NCI-H1436 treated with DMSO at 0.1 percent for 48 hours (cell line): ENCODE measurements around the gene ACAD9.
"Not testable (repeated sequence)": the region's sequence is repeated elsewhere in the genome, so short reads cannot be mapped to it uniquely, and the experiment has no call there.

Experiments
- DNase-seq: peaks from one replicate; lab custom pipeline; 2025; lab: John Stamatoyannopoulos, UW

ACAD9 gene

GRCh38 chr3:128895843-128896697 lies 16.6 kb downstream of the ACAD9 start:
- DNase-seq = no peak

GRCh38 chr3:128902426-128902825 lies 23.0 kb downstream of the ACAD9 start:
- no peak for DNase-seq

GRCh38 chr3:128903501-128903900 lies 24.1 kb downstream of the ACAD9 start:
- no peak for DNase-seq

DNA sequence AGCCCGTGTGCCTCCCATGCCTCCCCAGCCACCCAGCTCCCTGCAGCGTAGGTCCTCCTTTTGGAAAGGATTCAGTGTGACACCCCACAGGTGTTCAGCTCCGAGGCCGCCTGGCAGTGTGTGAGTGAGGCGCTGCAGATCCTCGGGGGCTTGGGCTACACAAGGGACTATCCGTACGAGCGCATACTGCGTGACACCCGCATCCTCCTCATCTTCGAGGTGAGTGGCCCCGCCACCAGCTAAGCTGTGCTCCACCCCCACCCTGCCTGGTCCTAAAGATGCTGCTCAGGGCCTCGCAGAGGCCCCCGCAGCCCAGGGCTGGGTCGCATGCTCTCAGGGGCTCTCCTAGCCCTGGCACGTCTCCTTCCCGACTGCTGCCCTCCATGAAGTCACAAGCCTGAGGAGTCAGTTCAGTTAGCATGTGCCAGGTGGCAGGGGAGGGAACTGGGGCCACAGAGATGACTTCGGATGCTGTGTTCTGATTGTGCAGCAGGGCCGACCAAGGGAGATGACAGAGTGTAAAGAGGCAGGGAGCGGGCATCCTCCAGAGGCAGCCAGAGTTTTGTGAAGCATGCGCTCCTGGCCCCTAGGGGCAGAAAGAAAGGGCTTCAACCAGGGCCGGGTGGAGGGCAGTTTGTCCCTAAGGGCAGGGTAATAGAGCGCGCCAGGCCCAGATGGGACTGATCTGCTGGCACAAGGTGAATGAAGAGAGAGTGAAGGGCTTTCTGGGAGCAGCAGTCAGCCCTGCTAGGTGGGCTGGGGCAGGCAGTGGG lies 26.8 kb downstream of the ACAD9 start:
- DNase-seq = no peak

DNA sequence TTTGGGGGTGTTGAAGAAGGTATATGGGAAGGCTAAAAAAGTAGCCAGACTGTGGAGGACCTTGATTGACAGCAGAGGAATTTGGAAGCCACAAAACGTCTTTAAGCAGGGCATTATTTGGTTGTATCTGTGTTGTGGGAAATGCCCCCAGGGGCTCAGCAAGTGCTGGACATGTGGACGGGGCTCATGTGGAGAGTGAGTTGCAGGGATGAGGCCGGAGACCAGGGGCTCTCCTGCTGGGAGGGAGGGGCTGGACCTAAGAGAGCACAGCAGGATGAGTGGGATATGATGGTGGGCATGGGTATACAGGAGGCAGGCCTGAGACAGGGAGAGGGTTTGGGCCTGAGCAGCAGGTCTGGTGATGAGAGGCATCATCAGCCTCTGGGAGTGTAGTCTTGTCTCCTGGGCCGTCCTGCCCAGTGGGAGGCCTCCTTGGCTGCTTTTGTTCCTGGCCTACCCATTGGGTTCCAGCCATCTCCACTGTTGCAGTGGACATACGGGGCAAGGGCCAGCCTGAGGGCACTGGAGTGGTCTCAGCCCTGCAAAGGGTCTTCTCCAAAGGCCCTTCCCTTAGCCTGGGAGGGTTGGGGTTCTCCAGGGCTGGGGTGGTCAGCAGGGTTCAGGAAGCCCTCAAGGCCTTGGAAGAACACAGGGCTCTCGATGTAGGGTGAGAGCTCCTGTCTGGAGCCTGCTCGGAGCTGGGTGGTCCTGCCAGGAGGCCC lies 27.5 kb downstream of the ACAD9 start:
- DNase-seq = no peak

GRCh38 chr3:128907706-128908445 lies 28.5 kb downstream of the ACAD9 start:
- no peak for DNase-seq

DNA sequence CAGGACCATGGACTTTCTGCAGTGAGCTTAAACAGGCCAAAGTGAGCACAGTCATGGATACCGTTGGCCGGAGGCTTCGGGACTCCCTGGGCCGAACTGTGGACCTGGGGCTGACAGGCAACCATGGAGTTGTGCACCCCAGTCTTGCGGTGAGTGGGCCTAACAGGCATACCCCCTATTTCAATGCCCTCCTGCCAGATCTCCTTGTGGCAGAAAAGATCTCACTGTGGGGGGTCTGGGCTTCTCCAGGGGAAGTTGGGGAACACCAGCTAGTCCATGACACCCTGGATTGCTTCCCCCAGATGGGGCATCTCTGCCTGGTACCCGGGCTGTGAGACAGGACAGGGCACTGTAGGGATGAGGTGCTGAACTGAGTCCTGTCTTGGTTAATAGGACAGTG lies 29.5 kb downstream of the ACAD9 start:
- DNase-seq = no peak

DNA sequence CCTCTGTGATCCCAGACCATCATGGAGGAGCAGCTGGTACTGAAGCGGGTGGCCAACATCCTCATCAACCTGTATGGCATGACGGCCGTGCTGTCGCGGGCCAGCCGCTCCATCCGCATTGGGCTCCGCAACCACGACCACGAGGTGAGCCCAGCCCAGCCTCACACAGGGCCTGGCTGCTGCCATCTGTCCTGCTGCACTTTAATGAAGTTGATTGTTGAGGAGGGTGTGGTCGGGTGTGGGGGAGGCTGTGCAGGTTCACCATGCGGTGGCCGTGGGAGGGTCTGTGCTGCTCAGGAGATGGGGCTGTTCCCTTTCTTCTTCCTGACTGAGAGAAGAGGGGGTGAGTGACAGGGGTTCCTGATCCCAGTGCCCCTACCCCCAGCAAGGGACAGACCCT lies 30.6 kb downstream of the ACAD9 start:
- DNase-seq = no peak

DNA sequence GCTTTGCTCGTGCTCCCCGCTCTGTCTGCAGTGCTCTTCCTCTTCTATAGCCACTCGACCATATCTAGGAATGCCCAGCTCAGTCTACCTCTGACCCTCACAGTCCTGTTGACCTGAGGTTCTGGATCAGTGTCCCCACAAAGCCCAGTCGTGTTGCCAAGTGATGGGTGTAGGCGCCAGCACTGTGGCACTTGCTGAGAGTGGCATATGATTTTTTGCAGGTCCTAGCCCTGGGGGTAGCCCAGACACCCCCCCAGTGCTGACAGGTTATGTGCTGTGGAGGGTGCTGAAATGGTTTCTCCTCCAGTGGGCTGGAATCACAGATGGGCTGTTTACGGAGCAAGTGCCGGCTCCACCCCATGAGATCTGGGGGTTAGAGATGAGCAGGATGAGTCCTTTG lies 32.5 kb downstream of the ACAD9 start:
- DNase-seq = no peak

- DNase-seq = no peak
These were observed 35.7 kb downstream of the ACAD9 start for GRCh38 chr3:128914966-128915645.

GRCh38 chr3:128917291-128917690 lies 37.9 kb downstream of the ACAD9 start:
- DNase-seq = no peak

- DNase-seq = no peak
These were observed 40.6 kb downstream of the ACAD9 start for GRCh38 chr3:128919988-128920387.

DNA sequence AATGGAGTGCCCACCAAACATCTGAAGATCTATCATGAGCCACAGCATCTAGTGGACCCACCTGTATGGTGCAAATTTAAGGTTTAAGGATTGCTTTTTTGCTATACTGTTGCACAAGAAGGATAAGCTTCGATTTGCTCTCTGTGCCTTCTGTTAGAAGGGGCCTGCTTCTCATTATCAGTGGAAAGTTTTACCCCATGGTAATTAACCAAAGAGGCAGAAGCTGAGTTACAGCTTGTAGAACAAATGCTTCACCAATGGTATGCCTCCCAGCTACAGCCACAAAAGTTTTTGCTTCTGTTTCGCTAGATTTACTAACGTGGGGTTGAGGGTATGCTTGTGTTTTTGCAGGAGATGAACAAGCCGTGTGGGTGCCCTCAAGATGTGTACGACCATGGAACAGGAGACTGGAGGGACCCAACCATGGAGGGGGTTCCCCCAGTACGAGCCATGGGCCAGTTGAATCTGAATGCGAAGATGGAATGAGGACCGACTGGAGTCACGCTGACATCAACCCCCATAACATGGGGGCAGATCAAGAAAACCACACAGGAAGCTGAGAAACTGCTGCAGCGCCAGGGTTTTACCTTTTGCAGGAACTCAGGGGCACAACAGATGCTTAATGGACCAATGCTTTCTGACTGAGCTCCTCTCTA lies 43.5 kb downstream of the ACAD9 start:
- no peak for DNase-seq

- no peak for DNase-seq
These were observed 44.2 kb downstream of the ACAD9 start for GRCh38 chr3:128923576-128923975.

GRCh38 chr3:128923986-128924385 lies 44.6 kb downstream of the ACAD9 start:
- not testable (repeated sequence) for DNase-seq

DNA sequence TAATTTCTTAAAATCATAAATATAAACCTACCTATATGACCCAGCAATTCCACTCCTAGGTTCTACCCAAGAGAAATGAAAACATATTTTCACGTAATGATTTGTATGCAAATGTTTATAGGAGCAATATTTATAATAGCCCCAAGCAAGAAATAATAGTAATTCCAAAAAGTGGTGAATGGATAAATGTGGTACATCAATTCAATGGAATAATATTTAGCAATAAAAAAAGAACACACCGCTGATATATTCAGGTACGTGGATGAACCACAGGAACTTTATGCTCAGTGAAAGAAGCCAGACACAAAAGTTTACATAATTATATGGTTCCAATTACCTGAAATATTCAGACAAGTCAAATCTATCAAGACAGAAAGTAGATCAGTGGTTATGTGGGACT lies 49.9 kb downstream of the ACAD9 start:
- no peak for DNase-seq

DNA sequence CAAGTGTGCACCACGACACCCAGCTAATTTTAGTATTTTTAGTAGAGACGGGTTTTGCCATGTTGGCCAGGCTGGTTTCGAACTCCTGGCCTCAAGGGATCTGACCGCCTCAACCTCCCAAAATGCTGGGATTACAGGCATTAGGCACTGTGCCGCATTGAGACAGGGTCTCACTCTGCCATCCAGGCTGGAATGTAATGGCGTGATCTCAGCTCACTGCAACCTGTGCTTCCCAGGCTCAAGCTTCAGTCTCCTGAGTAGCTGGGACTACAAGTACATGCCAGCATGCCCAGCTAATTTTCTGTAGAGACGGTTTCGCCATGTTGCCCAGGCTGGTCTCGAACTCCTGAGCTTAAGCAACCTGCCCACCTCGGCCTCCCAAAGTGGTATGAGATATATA lies 51.6 kb downstream of the ACAD9 start:
- no peak for DNase-seq

DNA sequence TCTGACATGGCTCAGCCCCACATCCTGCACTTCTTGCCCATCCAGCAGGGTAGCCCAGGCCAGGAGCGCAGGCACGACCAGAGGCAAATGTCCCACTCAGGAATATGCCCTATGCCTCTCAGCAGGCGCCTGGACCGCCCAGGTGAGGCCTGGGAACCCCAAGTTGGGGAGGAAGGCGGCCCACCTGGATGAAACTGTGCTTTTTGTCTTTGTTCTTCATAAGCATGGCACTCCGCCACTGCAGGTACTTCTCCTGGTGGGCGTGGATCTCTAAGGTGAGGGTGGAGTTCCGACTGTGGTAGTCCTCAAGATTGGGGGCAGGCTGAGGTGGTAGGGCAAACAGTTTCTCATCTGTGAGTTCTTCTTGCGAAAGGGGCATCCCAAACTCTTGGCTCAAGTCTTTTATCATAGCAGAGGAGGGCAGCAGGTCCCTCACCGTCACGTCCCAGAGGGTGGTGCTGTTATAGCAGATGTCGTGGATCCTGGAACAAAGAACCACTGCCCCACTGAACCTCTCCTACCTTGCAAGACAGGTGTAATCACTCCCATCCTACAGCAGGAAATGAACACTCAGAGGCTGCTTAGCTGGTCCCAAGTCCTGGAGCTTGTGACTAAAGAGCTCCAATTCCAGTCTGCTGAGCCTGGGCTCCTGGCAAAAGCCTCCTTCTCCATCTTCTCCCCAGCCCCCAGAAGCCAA lies 53.2 kb downstream of the ACAD9 start:
- no peak for DNase-seq

GRCh38 chr3:128933213-128933921 lies 53.9 kb downstream of the ACAD9 start:
- DNase-seq = no peak

- DNase-seq = no peak
These were observed 54.5 kb downstream of the ACAD9 start for GRCh38 chr3:128933922-128934253.
